Effector memory CD4-positive, alpha-beta T cell (primary cell): ENCODE measurements around the gene HPD.

Experiments
- DNase-seq, 3 donors: peaks; one replicate each; pipeline ENCODE4 v3.0.0-alpha.2; 2020
- H3K27ac ChIP-seq: 2 replicates; pipeline ENCODE4 v1.7.0; 2013; ENCODE audit warnings: mild to moderate bottlenecking, low read length, moderate library complexity; ENCODE audit not compliant: insufficient read depth, poor library complexity, severe bottlenecking
- H3K27me3 ChIP-seq: replicated peaks from 2 replicates; pipeline ENCODE4 v1.7.0; 2013; ENCODE audit warnings: mild to moderate bottlenecking, low read length; ENCODE audit not compliant: insufficient read depth, control insufficient read depth, poor library complexity, severe bottlenecking
- H3K36me3 ChIP-seq: 2 replicates; pipeline ENCODE4 v1.7.0; 2013; ENCODE audit warnings: mild to moderate bottlenecking, low read length, moderate library complexity; ENCODE audit not compliant: control insufficient read depth, insufficient read depth
- H3K4me1 ChIP-seq: 2 replicates; pipeline ENCODE4 v1.7.0; 2013; ENCODE audit warnings: low read length, mild to moderate bottlenecking; ENCODE audit not compliant: control insufficient read depth, insufficient read depth, poor library complexity, severe bottlenecking
- H3K4me3 ChIP-seq: 2 replicates; pipeline ENCODE4 v1.7.0; 2013; ENCODE audit warnings: low read length, low read depth, mild to moderate bottlenecking; ENCODE audit not compliant: insufficient read depth, poor library complexity, severe bottlenecking
- H3K9me3 ChIP-seq: 2 replicates; pipeline ENCODE4 v1.7.0; 2013; ENCODE audit warnings: mild to moderate bottlenecking, low read length, moderate library complexity; ENCODE audit not compliant: control insufficient read depth

Gene HPD

GRCh38 chr12:121829250-121829918 lies 29.3 kb downstream of the HPD start:
- Histone ChIP-seq H3K9me3 (no peaks in the 10 kb centered on the region), H3K27ac (no peak overlapping the region), H3K4me3 (no peak overlapping the region), H3K4me1 (no peaks in the 10 kb centered on the region), H3K27me3 (no peaks in the 10 kb centered on the region), H3K36me3 (peaks cover 61% of the 10 kb centered on the region)
- DNase-seq: no peak

DNA sequence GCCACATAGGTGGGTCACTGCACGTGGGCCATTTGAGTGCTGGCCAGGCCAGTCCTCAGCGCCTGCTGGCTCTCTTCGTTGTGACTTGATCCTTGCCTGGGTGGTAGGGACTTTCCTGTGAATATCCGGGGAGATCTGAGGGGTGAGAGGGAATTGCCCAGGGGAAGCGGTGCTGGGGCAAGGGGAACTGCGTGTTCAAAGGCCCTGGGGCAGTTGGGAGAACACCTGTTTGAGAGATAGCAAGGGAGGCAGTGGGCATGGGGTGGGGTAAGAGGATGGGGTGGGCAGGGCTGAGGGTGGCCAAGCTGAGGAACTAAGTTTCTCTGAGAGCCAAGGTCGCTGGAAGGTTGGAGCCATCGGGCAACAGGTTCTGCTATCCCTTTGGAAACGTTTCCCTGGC lies 29.8 kb downstream of the HPD start:
- DNase-seq: no peak
- Histone ChIP-seq H3K4me3 (no peak overlapping the region), H3K9me3 (no peaks in the 10 kb centered on the region), H3K36me3 (peaks cover 65% of the 10 kb centered on the region), H3K27me3 (no peaks in the 10 kb centered on the region), H3K27ac (no peak overlapping the region), H3K4me1 (no peaks in the 10 kb centered on the region)

GRCh38 chr12:121828306-121828705 lies 30.4 kb downstream of the HPD start:
- Histone ChIP-seq H3K4me1 (no peaks in the 10 kb centered on the region), H3K9me3 (no peaks in the 10 kb centered on the region), H3K36me3 (peaks cover 70% of the 10 kb centered on the region), H3K27ac (no peak overlapping the region), H3K27me3 (no peaks in the 10 kb centered on the region), H3K4me3 (no peak overlapping the region)
- DNase-seq: no peak

- Histone ChIP-seq H3K4me1 (no peaks in the 10 kb centered on the region), H3K9me3 (no peaks in the 10 kb centered on the region), H3K27ac (no peak overlapping the region), H3K36me3 (peaks cover 75% of the 10 kb centered on the region), H3K27me3 (no peaks in the 10 kb centered on the region), H3K4me3 (no peak overlapping the region)
- DNase-seq: no peak
Measured at GRCh38 chr12:121827351-121828099, 31.1 kb downstream of the HPD start.

- H3K36me3 ChIP-seq: peaks cover 78% of the 10 kb centered on the region
Measured at GRCh38 chr12:121826318-121827150, 32.1 kb downstream of the HPD start.

DNA sequence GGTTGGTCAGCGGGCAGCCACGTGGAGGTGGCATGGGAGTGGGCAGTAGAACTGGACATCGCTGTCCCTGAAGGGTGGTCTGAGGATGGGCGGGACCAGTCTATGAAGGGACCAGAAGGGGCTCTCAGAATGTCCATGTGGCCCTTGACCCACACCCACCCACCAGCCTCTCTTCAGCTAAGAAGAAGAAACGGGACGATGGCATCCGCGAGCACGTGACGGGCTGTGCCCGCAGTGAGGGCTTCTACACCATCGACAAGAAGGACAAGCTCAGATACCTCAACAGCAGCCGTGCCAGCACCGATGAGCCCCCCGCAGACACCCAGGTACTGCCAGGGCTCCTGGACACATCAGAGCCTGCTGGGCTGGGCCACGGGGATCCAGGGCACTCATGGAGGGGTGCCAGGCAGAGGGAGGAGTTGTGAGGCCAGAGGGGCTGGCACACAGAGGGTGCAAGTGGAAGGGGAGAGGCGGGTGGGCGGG lies 33.6 kb downstream of the HPD start:
- no peaks in the 10 kb centered on the region for H3K9me3 ChIP-seq
- no peak overlapping the region for H3K27ac ChIP-seq
- H3K36me3 ChIP-seq: peaks cover 77% of the 10 kb centered on the region
- no peak for DNase-seq
- H3K4me3 ChIP-seq: no peak overlapping the region
- no peaks in the 10 kb centered on the region for H3K4me1 ChIP-seq
- H3K27me3 ChIP-seq: no peaks in the 10 kb centered on the region

More at GRCh38 chr12:121826318-121827150, 32.1 kb downstream of the HPD start:
- Histone ChIP-seq H3K4me3 (no peak overlapping the region), H3K4me1 (no peaks in the 10 kb centered on the region), H3K9me3 (no peaks in the 10 kb centered on the region), H3K27me3 (no peaks in the 10 kb centered on the region), H3K27ac (no peak overlapping the region)
- DNase-seq: no peak

DNA sequence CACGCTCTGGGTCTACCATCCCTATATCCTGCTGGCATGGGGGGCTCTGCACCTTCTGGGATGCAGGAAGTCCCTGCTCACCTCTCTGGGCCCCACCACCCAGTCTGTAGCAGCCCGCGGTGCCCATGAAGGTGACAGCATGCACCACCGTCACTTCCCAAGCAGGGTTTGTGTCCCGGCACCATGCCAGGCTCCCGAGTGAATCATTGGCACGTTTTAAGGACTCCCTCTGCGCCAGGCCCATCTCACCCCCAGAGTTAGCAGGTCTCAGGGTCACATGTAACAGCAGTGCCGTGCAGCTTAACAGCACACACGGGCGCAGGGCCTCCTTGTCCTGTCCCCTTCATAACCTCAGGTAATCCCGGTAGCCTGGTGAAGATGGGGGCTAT lies 34.9 kb downstream of the HPD start:
- Histone ChIP-seq H3K9me3 (no peaks in the 10 kb centered on the region), H3K27me3 (no peaks in the 10 kb centered on the region), H3K4me1 (no peaks in the 10 kb centered on the region), H3K36me3 (peaks cover 77% of the 10 kb centered on the region), H3K27ac (no peak overlapping the region), H3K4me3 (no peak overlapping the region)
- DNase-seq: no peak

GRCh38 chr12:121823101-121823726 lies 35.4 kb downstream of the HPD start:
- no peak overlapping the region for H3K4me3 ChIP-seq
- peaks cover 73% of the 10 kb centered on the region for H3K36me3 ChIP-seq
- H3K27ac ChIP-seq: no peak overlapping the region

DNA sequence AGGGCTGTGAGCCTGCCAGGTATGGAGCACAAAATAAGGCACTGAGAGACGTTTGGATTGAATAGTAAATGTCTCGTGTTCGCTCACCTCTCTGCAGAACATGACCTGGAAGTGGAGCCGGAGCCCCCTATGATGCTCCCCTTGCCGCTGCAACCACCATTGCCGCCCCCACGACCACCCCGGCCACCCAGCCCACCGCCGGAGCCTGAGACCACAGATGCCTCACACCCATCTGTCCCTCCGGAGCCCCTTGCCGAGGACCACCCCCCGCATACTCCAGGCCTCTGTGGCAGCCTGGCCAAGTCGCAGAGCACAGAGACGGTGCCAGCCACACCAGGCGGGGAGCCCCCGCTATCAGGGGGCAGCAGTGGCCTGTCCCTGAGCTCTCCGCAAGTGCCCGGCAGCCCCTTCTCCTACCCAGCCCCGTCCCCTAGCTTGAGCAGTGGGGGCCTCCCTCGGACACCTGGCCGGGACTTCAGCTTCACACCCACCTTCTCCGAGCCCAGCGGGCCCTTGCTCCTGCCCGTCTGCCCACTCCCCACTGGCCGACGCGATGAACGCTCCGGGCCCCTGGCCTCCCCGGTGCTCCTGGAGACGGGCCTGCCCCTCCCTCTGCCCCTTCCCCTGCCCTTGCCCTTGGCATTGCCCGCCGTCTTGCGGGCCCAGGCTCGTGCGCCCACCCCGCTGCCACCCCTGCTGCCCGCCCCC lies 36.1 kb downstream of the HPD start:
- Histone ChIP-seq H3K4me3 (no peak overlapping the region), H3K36me3 (peaks cover 73% of the 10 kb centered on the region), H3K27me3 (no peaks in the 10 kb centered on the region), H3K9me3 (no peaks in the 10 kb centered on the region), H3K4me1 (no peaks in the 10 kb centered on the region), H3K27ac (no peak overlapping the region)
- DNase-seq: no peak

More at GRCh38 chr12:121823101-121823726, 35.4 kb downstream of the HPD start:
- Histone ChIP-seq H3K27me3 (no peaks in the 10 kb centered on the region), H3K9me3 (no peaks in the 10 kb centered on the region), H3K4me1 (no peaks in the 10 kb centered on the region)
- DNase-seq: no peak
